Head of caudate nucleus (tissue), 42 donors: ENCODE results near the gene EPHB2.

Source experiments
- DNase-seq, 42 donors: peaks; one replicate each; pipeline versions ENCODE4 v3.0.0 to v3.0.0-alpha.2; 2020 to 2021; ENCODE audit warnings: mixed read lengths in 7 of 42
- intact Hi-C: fragments of 100-400 bp; cut with DNase I; formaldehyde crosslinking; loops from one replicate; pipeline ENCODE4 v1.15.0; 2022

EPHB2 gene

GRCh38 chr1:22880174-22880601 lies 169.5 kb downstream of the EPHB2 start:
- peak in 2 of 42 donors; percentile 29 to 47 for DNase-seq
- intact Hi-C loops = loop anchor here (10.0 kb wide), 1 partner anchor 175 kb away; no protein-coding TSS in a partner anchor

- no peak for DNase-seq
- intact Hi-C loops = loop anchor here (10.0 kb wide), 1 partner anchor 179 kb away; no protein-coding TSS in a partner anchor
These were observed 172.8 kb downstream of the EPHB2 start for GRCh38 chr1:22883406-22883805.

GRCh38 chr1:22884806-22885530 lies 174.3 kb downstream of the EPHB2 start:
- DNase-seq = no peak
- intact Hi-C loops = loop anchor here (10.0 kb wide), 1 partner anchor 180 kb away; no protein-coding TSS in a partner anchor

GRCh38 chr1:22886211-22886610 lies 175.6 kb downstream of the EPHB2 start:
- intact Hi-C loops = loop anchor here (10.0 kb wide), 1 partner anchor 181 kb away; no protein-coding TSS in a partner anchor
- DNase-seq = peak in 2 of 42 donors; percentile 16 to 23

GRCh38 chr1:22887491-22887890 lies 176.9 kb downstream of the EPHB2 start:
- intact Hi-C loops = loop anchor here (10.0 kb wide), 1 partner anchor 183 kb away; no protein-coding TSS in a partner anchor
- DNase-seq = no peak

GRCh38 chr1:22888320-22889075 lies 177.9 kb downstream of the EPHB2 start:
- DNase-seq = no peak
- intact Hi-C loops = loop anchor here (10.0 kb wide), 1 partner anchor 184 kb away; no protein-coding TSS in a partner anchor

GRCh38 chr1:22889213-22889827 lies 178.7 kb downstream of the EPHB2 start:
- intact Hi-C loops = loop anchor here (10.0 kb wide), 1 partner anchor 185 kb away; no protein-coding TSS in a partner anchor
- DNase-seq = peak in 20 of 42 donors; percentile 20 to 67 (median 38)

- intact Hi-C loops = no loop called here
- DNase-seq = no peak
These were observed 182.2 kb downstream of the EPHB2 start for GRCh38 chr1:22892789-22893188.

- intact Hi-C loops = no loop called here
- no peak for DNase-seq
These were observed 182.7 kb downstream of the EPHB2 start for GRCh38 chr1:22893292-22893691.

- intact Hi-C loops = no loop called here
- DNase-seq = no peak
These were observed 184.7 kb downstream of the EPHB2 start for GRCh38 chr1:22895357-22895756.

- intact Hi-C loops = no loop called here
- no peak for DNase-seq
These were observed 185.5 kb downstream of the EPHB2 start for GRCh38 chr1:22896184-22896583.

GRCh38 chr1:22900451-22900850 lies 189.8 kb downstream of the EPHB2 start:
- no peak for DNase-seq
- intact Hi-C loops = no loop called here

- DNase-seq = no peak
- intact Hi-C loops = no loop called here
These were observed 192.5 kb downstream of the EPHB2 start for GRCh38 chr1:22903113-22903512.

GRCh38 chr1:22906968-22907367 lies 196.3 kb downstream of the EPHB2 start:
- intact Hi-C loops = no loop called here
- no peak for DNase-seq

- no peak for DNase-seq
- intact Hi-C loops = no loop called here
These were observed 196.9 kb downstream of the EPHB2 start for GRCh38 chr1:22907528-22907927.

- no peak for DNase-seq
- intact Hi-C loops = no loop called here
These were observed 198.3 kb downstream of the EPHB2 start for GRCh38 chr1:22908880-22909426.

- no peak for DNase-seq
- intact Hi-C loops = no loop called here
These were observed 199.6 kb downstream of the EPHB2 start for GRCh38 chr1:22910286-22910685.

GRCh38 chr1:22910986-22911651 lies 200.5 kb downstream of the EPHB2 start:
- peak in 15 of 42 donors; percentile 11 to 67 (median 32) for DNase-seq
- intact Hi-C loops = no loop called here

GRCh38 chr1:22912311-22912710 lies 201.7 kb downstream of the EPHB2 start:
- no peak for DNase-seq
- intact Hi-C loops = no loop called here
